ENCODE data around the gene PYGL. TPM values are rescaled to one million over a fixed set of nuclear protein-coding genes. Genes with fewer than 3 reads are reported as not detected.
"Not testable (repeated sequence)": the region's sequence is repeated elsewhere in the genome, so short reads cannot be mapped to it uniquely, and the experiment has no call there.

The PYGL gene
- total RNA-seq, 3 donors from 2014 or later = 31.0 to 43.7 (median 41.4) TPM

DNA sequence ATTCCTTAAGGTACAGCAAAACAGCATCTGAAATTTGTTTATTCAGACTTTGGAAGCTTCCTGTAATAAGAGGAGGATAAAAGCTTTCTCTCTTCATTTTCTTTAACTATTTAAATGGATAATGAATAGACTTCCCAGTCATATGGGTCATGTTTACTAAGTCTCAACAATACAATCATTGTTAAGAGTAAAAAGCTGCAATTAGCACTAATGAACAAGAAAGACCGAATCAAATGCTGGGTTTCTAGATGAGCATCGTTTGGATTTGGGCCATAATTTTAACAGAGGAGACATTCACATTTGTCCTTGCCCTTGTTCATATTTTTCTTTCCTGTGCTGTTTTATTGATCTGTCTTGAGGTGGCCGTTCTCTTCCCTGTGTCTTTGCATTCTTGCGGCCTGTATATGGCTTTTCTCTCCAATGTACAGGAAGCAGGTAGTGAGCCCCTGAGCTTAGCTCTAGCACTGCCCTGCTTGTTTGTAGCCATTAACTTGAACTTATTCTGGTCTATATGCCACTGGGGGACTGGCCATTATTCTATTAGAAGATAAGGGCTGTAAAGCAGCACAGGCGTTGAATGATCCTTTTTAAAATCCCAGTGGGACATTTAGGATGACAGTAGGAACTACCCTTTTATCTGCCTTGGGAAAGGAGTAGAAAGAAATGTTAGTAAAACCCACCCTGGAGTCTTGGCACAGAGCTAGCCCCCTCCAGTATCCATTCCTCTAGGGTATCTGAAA, 37.8 kb downstream of the PYGL start:
- H3K4me3 ChIP-seq = no peak overlapping the region
- ATAC-seq (no peak), DNase-seq (no peak)
- TF ChIP-seq, protein P1, sequence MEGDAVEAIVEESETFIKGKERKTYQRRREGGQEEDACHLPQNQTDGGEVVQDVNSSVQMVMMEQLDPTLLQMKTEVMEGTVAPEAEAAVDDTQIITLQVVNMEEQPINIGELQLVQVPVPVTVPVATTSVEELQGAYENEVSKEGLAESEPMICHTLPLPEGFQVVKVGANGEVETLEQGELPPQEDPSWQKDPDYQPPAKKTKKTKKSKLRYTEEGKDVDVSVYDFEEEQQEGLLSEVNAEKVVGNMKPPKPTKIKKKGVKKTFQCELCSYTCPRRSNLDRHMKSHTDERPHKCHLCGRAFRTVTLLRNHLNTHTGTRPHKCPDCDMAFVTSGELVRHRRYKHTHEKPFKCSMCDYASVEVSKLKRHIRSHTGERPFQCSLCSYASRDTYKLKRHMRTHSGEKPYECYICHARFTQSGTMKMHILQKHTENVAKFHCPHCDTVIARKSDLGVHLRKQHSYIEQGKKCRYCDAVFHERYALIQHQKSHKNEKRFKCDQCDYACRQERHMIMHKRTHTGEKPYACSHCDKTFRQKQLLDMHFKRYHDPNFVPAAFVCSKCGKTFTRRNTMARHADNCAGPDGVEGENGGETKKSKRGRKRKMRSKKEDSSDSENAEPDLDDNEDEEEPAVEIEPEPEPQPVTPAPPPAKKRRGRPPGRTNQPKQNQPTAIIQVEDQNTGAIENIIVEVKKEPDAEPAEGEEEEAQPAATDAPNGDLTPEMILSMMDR (IDR thresholded peaks at IDR 0.05) = no peak
- intact Hi-C loops (cut with DNase I, micrococcal nuclease) = no loop called here
- H3K36me3 ChIP-seq (ENCODE audit: low read depth) = no peaks in the 10 kb centered on the region
- no peaks in the 10 kb centered on the region for H3K9me3 ChIP-seq
- no peaks in the 10 kb centered on the region for H3K4me1 ChIP-seq (ENCODE audit: low read depth)

DNA sequence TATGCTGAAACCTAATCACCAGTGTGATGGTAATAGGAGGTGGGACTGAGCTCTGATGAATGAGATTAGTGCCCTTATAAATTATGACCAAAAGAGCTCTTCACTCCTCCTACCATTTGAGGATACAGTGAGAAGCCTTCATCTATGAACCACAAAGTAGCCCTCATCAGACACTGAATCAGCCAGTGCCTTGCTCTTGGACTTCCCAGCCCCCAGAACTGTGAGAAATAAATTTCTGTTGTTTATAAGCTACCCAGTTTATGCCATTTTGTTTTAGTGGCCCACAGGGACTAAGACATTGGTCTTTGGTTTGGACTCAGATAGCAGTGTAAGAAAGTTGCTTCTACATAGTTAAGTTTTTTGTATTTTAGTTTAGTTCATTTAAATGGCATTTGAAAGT, 39.6 kb downstream of the PYGL start:
- Histone ChIP-seq H3K4me3 (no peak overlapping the region), H3K4me1 (ENCODE audit: low read depth) (no peaks in the 10 kb centered on the region), H3K36me3 (ENCODE audit: low read depth) (no peaks in the 10 kb centered on the region), H3K9me3 (no peaks in the 10 kb centered on the region)
- intact Hi-C loops (cut with DNase I, micrococcal nuclease) = no loop called here
- TF ChIP-seq, protein P1 (IDR thresholded peaks at IDR 0.05) = no peak
- ATAC-seq (no peak), DNase-seq (no peak)

DNA sequence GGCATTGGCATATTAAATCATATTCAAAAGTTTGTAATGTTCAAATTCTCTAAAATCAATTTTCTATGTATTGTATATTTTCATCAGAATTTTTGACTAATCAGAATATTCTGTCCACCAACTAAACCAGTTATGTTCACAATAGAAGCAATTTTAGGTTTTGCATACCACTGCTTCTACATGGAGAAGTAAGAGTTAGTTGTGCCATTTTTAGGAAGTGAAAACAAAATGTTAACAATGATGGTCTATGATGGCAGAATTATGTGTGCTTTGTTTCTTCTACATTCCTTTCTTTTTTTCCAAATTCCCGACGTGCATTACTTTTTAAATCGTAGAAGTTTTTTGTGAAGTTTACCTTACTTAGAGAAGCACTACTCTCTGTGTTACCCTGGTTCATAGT, 42.9 kb downstream of the PYGL start:
- Histone ChIP-seq H3K36me3 (ENCODE audit: low read depth) (no peaks in the 10 kb centered on the region), H3K4me3 (no peak overlapping the region), H3K9me3 (no peaks in the 10 kb centered on the region), H3K4me1 (ENCODE audit: low read depth) (no peaks in the 10 kb centered on the region)
- intact Hi-C loops (cut with DNase I, micrococcal nuclease) = no loop called here
- ATAC-seq (no peak), DNase-seq (no peak)
- TF ChIP-seq, protein P1 (IDR thresholded peaks at IDR 0.05) = no peak

DNA sequence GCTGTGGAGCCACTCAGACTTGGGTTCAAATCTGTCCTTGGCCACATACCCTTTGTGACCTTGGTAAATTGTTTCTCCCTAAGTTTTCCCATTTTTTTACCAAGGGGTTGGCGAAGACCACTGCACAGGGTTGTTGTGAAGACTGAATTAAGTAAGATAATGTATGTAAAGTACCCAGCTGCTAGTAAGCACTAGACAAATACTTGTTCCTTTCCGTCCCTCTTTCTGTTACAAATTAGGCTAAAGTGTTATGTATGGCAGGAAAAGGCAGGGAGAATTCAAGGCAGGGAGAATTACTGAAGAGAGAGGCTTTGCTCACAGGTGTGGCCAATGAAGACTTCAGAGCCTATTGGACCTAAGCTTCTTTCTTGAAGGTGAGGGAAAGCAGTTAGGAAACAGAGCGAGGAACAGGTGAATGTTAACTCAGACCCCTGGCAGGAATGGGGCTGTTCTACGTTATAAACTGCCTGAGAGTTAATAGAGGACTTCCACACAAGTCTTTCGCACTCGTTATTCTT, 46.6 kb downstream of the PYGL start:
- ATAC-seq (no peak), DNase-seq (no peak)
- Histone ChIP-seq H3K4me1 (ENCODE audit: low read depth) (no peaks in the 10 kb centered on the region), H3K9me3 (no peaks in the 10 kb centered on the region), H3K4me3 (no peak overlapping the region), H3K36me3 (ENCODE audit: low read depth) (no peaks in the 10 kb centered on the region)
- TF ChIP-seq, protein P1 (IDR thresholded peaks at IDR 0.05) = no peak
- intact Hi-C loops (cut with DNase I, micrococcal nuclease) = no loop called here

DNA sequence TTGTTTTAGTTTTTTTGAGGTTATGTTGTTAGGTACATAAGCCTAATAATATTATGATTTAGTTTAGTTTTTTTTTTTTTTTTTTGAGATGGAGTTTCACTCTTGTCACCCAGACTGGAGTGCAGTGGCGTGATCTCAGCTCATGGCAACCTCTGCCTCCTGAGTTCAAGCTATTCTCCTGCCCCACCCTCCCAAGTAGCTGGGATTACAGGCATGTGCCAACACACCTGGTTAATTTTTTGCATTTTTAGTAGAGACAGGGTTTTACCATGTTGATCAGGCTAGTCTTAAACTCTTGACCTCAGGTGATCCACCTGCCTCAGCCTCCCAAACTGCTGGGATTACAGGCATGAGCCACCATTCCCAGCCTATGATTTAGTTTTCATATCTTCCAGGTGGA, 47.3 kb downstream of the PYGL start:
- H3K9me3 ChIP-seq; H3K4me1 ChIP-seq (ENCODE audit: low read depth); intact Hi-C loops (cut with DNase I, micrococcal nuclease); H3K36me3 ChIP-seq (ENCODE audit: low read depth); H3K4me3 ChIP-seq: not testable (repeated sequence)
- peak in 2 of 3 donors; percentile 34 to 40 for DNase-seq
- ATAC-seq = peak; percentile 83

DNA sequence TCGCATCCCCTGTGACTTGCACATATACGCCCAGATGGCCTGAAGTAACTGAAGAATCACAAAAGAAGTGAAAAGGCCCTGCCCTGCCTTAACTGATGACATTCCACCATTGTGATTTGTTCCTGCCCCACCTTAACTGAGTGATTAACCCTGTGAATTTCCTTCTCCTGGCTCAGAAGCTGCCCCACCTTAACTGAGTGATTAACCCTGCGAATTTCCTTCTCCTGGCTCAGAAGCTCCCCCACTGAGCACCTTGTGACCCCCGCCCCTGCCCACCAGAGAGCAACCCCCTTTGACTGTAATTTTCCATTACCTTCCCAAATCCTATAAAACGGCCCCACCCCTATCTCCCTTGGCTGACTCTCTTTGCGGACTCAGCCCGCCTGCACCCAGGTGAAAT, 47.9 kb downstream of the PYGL start:
- H3K4me3 ChIP-seq; H3K36me3 ChIP-seq (ENCODE audit: low read depth); intact Hi-C loops (cut with DNase I, micrococcal nuclease); H3K9me3 ChIP-seq; H3K4me1 ChIP-seq (ENCODE audit: low read depth): not testable (repeated sequence)
- peak in 1 of 3 donors; percentile 43 for DNase-seq
- peak; percentile 87 for ATAC-seq

Measured in mucosa of descending colon (tissue), 3 donors.